GM12801 (cell line): ENCODE results near the gene SEPTIN10.

Source experiments
- CTCF ChIP-seq: IDR thresholded peaks from one replicate; pipeline ENCODE4 v1.5.1; 2011; ENCODE audit warnings: control low read depth; ENCODE audit not compliant: insufficient read length; ENCODE audit errors: extremely low read depth

SEPTIN10 gene

GRCh38 chr2:109508556-109508955, 105.2 kb downstream of the SEPTIN10 start:
- TF ChIP-seq CTCF, result no peak

DNA sequence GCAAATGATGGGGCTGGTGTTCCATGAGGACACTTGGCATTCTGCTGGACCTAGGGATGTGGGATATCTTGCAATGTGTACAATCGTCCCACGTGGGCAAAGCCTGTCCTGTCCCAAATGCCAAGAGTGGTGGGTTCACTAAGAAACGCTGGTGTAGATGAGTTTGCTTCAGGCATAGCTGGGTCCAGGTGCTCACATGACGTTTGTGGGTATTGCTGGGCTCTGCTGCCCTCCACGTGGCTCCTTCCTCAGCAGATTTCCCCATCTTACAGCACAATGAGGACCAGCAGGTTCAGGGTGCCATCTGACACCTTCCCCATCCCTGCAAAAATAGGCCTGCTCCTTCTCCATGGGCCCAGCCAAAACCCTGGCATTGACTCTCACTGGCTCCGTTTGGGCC, 105.9 kb downstream of the SEPTIN10 start:
- no peak for TF ChIP-seq CTCF

- no peak for TF ChIP-seq CTCF
These were observed 106.5 kb downstream of the SEPTIN10 start for GRCh38 chr2:109507217-109507616.

GRCh38 chr2:109503191-109503590, 110.6 kb downstream of the SEPTIN10 start:
- no peak for TF ChIP-seq CTCF

DNA sequence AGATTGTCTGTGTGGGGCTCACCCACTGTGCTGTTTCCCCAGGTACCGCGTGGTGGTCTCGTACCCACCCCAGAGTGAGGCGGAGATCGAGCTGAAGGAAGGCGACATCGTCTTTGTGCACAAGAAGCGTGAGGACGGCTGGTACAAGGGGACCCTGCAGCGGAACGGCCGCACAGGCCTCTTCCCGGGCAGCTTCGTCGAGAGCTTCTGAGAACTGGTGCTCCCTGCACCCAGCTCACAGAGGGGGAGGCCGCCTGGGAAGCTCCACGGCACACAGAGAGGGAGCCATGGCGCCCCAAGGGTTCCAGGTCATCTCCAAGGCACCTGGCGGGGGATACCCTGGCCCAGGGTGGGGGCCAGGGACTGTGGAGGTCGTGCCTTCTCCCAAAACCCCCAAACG, 112.3 kb downstream of the SEPTIN10 start:
- TF ChIP-seq CTCF, result no peak

GRCh38 chr2:109500910-109501309, 112.9 kb downstream of the SEPTIN10 start:
- no peak for TF ChIP-seq CTCF

GRCh38 chr2:109499566-109499965, 114.2 kb downstream of the SEPTIN10 start:
- no peak for TF ChIP-seq CTCF

- TF ChIP-seq CTCF, result no peak
These were observed 114.9 kb downstream of the SEPTIN10 start for GRCh38 chr2:109498906-109499305.
